SHP77 treated with DMSO at 0.1 percent for 48 hours (cell line): ENCODE measurements around the gene YIPF5.

ENCODE experiments used
- DNase-seq: peaks from one replicate; lab custom pipeline; 2025; lab: John Stamatoyannopoulos, UW

The YIPF5 gene

GRCh38 chr5:144170276-144171024, at the start of gene YIPF5, which contains the start of gene KCTD16:
YIPF5 (minus strand) TSS chr5:144170659; CDS start chr5:144169955, 704 bp downstream.
KCTD16 (plus strand) TSS chr5:144170873.
- peak; percentile 96 for DNase-seq

GRCh38 chr5:144219869-144220268, 49.4 kb upstream of the YIPF5 start:
- DNase-seq, result no peak

GRCh38 chr5:144210655-144211054, 40.2 kb upstream of the YIPF5 start:
- no peak for DNase-seq

- DNase-seq, result no peak
Observed at GRCh38 chr5:144209361-144209760, 38.9 kb upstream of the YIPF5 start.

- no peak for DNase-seq
Observed at GRCh38 chr5:144207875-144208444, 37.5 kb upstream of the YIPF5 start.

GRCh38 chr5:144206141-144206540, 35.7 kb upstream of the YIPF5 start:
- DNase-seq, result no peak

GRCh38 chr5:144205141-144205551, 34.7 kb upstream of the YIPF5 start:
- peak; percentile 27 for DNase-seq

GRCh38 chr5:144203750-144204596, 33.5 kb upstream of the YIPF5 start:
- peak; percentile 45 for DNase-seq

- no peak for DNase-seq
Observed at GRCh38 chr5:144202726-144203125, 32.3 kb upstream of the YIPF5 start.

GRCh38 chr5:144202072-144202471, 31.6 kb upstream of the YIPF5 start:
- no peak for DNase-seq

- DNase-seq, result no peak
Observed at GRCh38 chr5:144201588-144201987, 31.1 kb upstream of the YIPF5 start.

GRCh38 chr5:144198386-144198785, 27.9 kb upstream of the YIPF5 start:
- no peak for DNase-seq

- DNase-seq, result no peak
Observed at GRCh38 chr5:144196612-144197011, 26.2 kb upstream of the YIPF5 start.

GRCh38 chr5:144195448-144195847, 25.0 kb upstream of the YIPF5 start:
- DNase-seq, result no peak

GRCh38 chr5:144194144-144194543, 23.7 kb upstream of the YIPF5 start:
- DNase-seq, result no peak

- no peak for DNase-seq
Observed at GRCh38 chr5:144192661-144193060, 22.2 kb upstream of the YIPF5 start.

- peak; percentile 73 for DNase-seq
Observed at GRCh38 chr5:144191998-144192397, 21.5 kb upstream of the YIPF5 start.

- no peak for DNase-seq
Observed at GRCh38 chr5:144191531-144191930, 21.1 kb upstream of the YIPF5 start.

GRCh38 chr5:144189800-144190429, 19.5 kb upstream of the YIPF5 start:
- no peak for DNase-seq

- peak; percentile 59 for DNase-seq
Observed at GRCh38 chr5:144187699-144188294, 17.3 kb upstream of the YIPF5 start.

GRCh38 chr5:144183254-144183889, 12.9 kb upstream of the YIPF5 start:
- DNase-seq, result peak; percentile 26
